HEK293 (cell line): Measurements from ENCODE around the gene TATDN2.

Experiments used
- CTCF ChIP-seq: fragments of 450-650 bp; formaldehyde crosslinking; IDR thresholded peaks from 2 replicates; pipeline ENCODE4 v1.5.1; 2016; ENCODE audit warnings: missing biosample characterization, missing genetic modification characterization
- KLF7 ChIP-seq: fragments of 450-650 bp; formaldehyde crosslinking; IDR thresholded peaks from 2 replicates; pipeline ENCODE4 v1.5.1; 2016; ENCODE audit warnings: missing biosample characterization, missing genetic modification characterization, borderline replicate concordance
- ZBTB48 ChIP-seq: fragments of 450-650 bp; formaldehyde crosslinking; IDR thresholded peaks from 2 replicates; pipeline ENCODE4 v1.5.1; 2016; ENCODE audit warnings: missing biosample characterization, missing genetic modification characterization
- ZNF169 ChIP-seq: fragments of 450-650 bp; formaldehyde crosslinking; IDR thresholded peaks from 2 replicates; pipeline ENCODE4 v1.5.1; 2016; ENCODE audit warnings: missing biosample characterization, missing genetic modification characterization
- ZNF37A ChIP-seq: fragments of 450-650 bp; IDR thresholded peaks from 2 replicates; pipeline ENCODE4 v1.5.1; 2018; ENCODE audit warnings: missing biosample characterization, missing genetic modification characterization
- ZNF585B ChIP-seq: fragments of 450-650 bp; formaldehyde crosslinking; IDR thresholded peaks from 2 replicates; pipeline ENCODE4 v1.5.1; 2016; ENCODE audit warnings: missing biosample characterization, missing genetic modification characterization
- ZNF629 ChIP-seq: fragments of 450-650 bp; formaldehyde crosslinking; IDR thresholded peaks from 2 replicates; pipeline ENCODE4 v1.5.1; 2017; ENCODE audit warnings: missing biosample characterization, missing genetic modification characterization
- ZNF654 ChIP-seq: fragments of 450-650 bp; formaldehyde crosslinking; IDR thresholded peaks from 2 replicates; pipeline ENCODE4 v1.5.1; 2016; ENCODE audit warnings: low read depth, missing biosample characterization, missing genetic modification characterization

GRCh38 chr3:10219737-10220136 is 28.5 kb upstream of the TATDN2 start:
- no peak for TF ChIP-seq KLF7 (tag by site-specific recombination)
- no peak for TF ChIP-seq ZNF585B
- no peak for TF ChIP-seq CTCF (tag by site-specific recombination)
- no peak for TF ChIP-seq ZNF654
- TF ChIP-seq ZNF169 (tag by site-specific recombination), result no peak
- no peak for TF ChIP-seq ZBTB48
- TF ChIP-seq ZNF629 (tag by site-specific recombination), result no peak
- no peak for TF ChIP-seq ZNF37A (tag by site-specific recombination)
